Progenitor cell of endocrine pancreas (in vitro differentiated cells): ENCODE results near the gene TLL2. TPM values are rescaled to one million over a fixed set of nuclear protein-coding genes. Genes with fewer than 3 reads are reported as not detected.

Source experiments
- DNase-seq: peaks from one replicate; pipeline ENCODE4 v3.0.0; 2021; ENCODE audit warnings: low spot score; ENCODE audit not compliant: unreplicated experiment
- H3K27ac Mint-ChIP-seq: 2 replicates; pipeline ENCODE4 v1.8.0; 2021; ENCODE audit warnings: mild to moderate bottlenecking, moderate library complexity, mixed read lengths
- H3K27me3 Mint-ChIP-seq: 2 replicates; pipeline ENCODE4 v1.8.0; 2021; ENCODE audit warnings: mixed read lengths
- H3K36me3 Mint-ChIP-seq: 2 replicates; pipeline ENCODE4 v1.8.0; 2022; ENCODE audit warnings: mixed read lengths; ENCODE audit not compliant: insufficient read depth
- H3K4me1 Mint-ChIP-seq: 2 replicates; pipeline ENCODE4 v1.8.0; 2021; ENCODE audit warnings: low read depth, mixed read lengths
- H3K4me3 Mint-ChIP-seq: 2 replicates; pipeline ENCODE4 v1.8.0; 2021; ENCODE audit warnings: low read depth, mild to moderate bottlenecking, moderate library complexity, mixed read lengths
- H3K9me3 Mint-ChIP-seq: 2 replicates; pipeline ENCODE4 v1.8.0; 2021; ENCODE audit warnings: low read depth, mixed read lengths
- CTCF ChIP-seq: fragments of 200-600 bp; sonication (generic); IDR thresholded peaks from one replicate; pipeline ENCODE4 v1.5.0; 2021; ENCODE audit warnings: antibody characterized with exemption, mild to moderate bottlenecking; ENCODE audit not compliant: unreplicated experiment
- total RNA-seq: library from RNA; stranded (reverse); gene quantifications from 2 replicates; pipeline ENCODE4 v1.2.1, GENCODE V29; 2021

Gene TLL2
- total RNA-seq, 1 donor from 2014 or later = 0.60 TPM

- Mint-ChIP-seq H3K4me3 (no peak overlapping the region), H3K9me3 (no peaks in the 10 kb centered on the region), H3K27me3 (peaks cover 4% of the 10 kb centered on the region), H3K27ac (peak overlapping the region; percentile 71), H3K4me1 (peaks cover 6% of the 10 kb centered on the region), H3K36me3 (no peaks in the 10 kb centered on the region)
- no peak for DNase-seq
- no peak for TF ChIP-seq CTCF
Measured at GRCh38 chr10:96360331-96360730, 153.4 kb downstream of the TLL2 start.

GRCh38 chr10:96359616-96360015, 154.1 kb downstream of the TLL2 start:
- Mint-ChIP-seq H3K27ac (no peak overlapping the region), H3K9me3 (no peaks in the 10 kb centered on the region), H3K27me3 (peaks cover 4% of the 10 kb centered on the region), H3K4me3 (no peak overlapping the region), H3K4me1 (no peaks in the 10 kb centered on the region), H3K36me3 (no peaks in the 10 kb centered on the region)
- DNase-seq = no peak
- no peak for TF ChIP-seq CTCF

GRCh38 chr10:96358851-96359540, 154.7 kb downstream of the TLL2 start, which contains the start of gene OPALIN:
Gene OPALIN (minus strand): TSS chr10:96359002. CDS start chr10:96358896, 106 bp downstream.
- no peaks in the 10 kb centered on the region for H3K9me3 Mint-ChIP-seq
- no peak for TF ChIP-seq CTCF
- no peak for DNase-seq
- H3K4me3 Mint-ChIP-seq = no peak within 1 kb of the TSS
- H3K27ac Mint-ChIP-seq = no peak within 1 kb of the TSS
- H3K36me3 Mint-ChIP-seq = no peaks in the 10 kb centered on the region
- peaks cover 4% of the 10 kb centered on the region for H3K27me3 Mint-ChIP-seq
- no peaks in the 10 kb centered on the region for H3K4me1 Mint-ChIP-seq

GRCh38 chr10:96357038-96357620, 156.6 kb downstream of the TLL2 start:
- Mint-ChIP-seq H3K4me3 (no peak overlapping the region), H3K27ac (no peak overlapping the region), H3K27me3 (peaks cover 4% of the 10 kb centered on the region), H3K4me1 (peaks cover 4% of the 10 kb centered on the region), H3K9me3 (no peaks in the 10 kb centered on the region), H3K36me3 (no peaks in the 10 kb centered on the region)
- DNase-seq = no peak
- TF ChIP-seq CTCF = no peak

- no peak for TF ChIP-seq CTCF
- Mint-ChIP-seq H3K4me1 (peaks cover 4% of the 10 kb centered on the region), H3K36me3 (no peaks in the 10 kb centered on the region), H3K27ac (no peak overlapping the region), H3K27me3 (no peaks in the 10 kb centered on the region), H3K9me3 (no peaks in the 10 kb centered on the region), H3K4me3 (no peak overlapping the region)
- DNase-seq = no peak
Measured at GRCh38 chr10:96352582-96352981, 161.1 kb downstream of the TLL2 start.
